Endodermal cell (in vitro differentiated cells): ENCODE results near the gene CLEC16A. TPM values are rescaled to one million over a fixed set of nuclear protein-coding genes. Genes with fewer than 3 reads are reported as not detected.
A peak's percentile ranks its signal among the peaks of the same experiment; 100 is the strongest.

Source experiments
- DNase-seq: peaks from one replicate; pipeline ENCODE4 v3.0.0-alpha.2; 2017
- H3K27ac ChIP-seq: 2 replicates; pipeline ENCODE4 v1.5.1; 2013; ENCODE audit warnings: mild to moderate bottlenecking, low read depth, low read length, moderate library complexity
- H3K27me3 ChIP-seq: 2 replicates; pipeline ENCODE4 v1.6.1; 2013; ENCODE audit warnings: mild to moderate bottlenecking, low read length, moderate library complexity; ENCODE audit not compliant: insufficient read depth, control insufficient read depth, poor library complexity, severe bottlenecking
- H3K36me3 ChIP-seq: 2 replicates; pipeline ENCODE4 v1.7.0; 2013; ENCODE audit warnings: mild to moderate bottlenecking, low read length, moderate library complexity; ENCODE audit not compliant: control insufficient read depth, insufficient read depth
- H3K4me1 ChIP-seq: one replicate; pipeline ENCODE4 v1.7.0; 2013; ENCODE audit warnings: low read length; ENCODE audit not compliant: control insufficient read depth, insufficient read depth
- H3K4me3 ChIP-seq: 2 replicates; pipeline ENCODE4 v1.5.1; 2013; ENCODE audit warnings: mild to moderate bottlenecking, low read length, moderate library complexity
- H3K9ac ChIP-seq: 2 replicates; pipeline ENCODE4 v1.6.1; 2013; ENCODE audit warnings: mild to moderate bottlenecking, low read length, moderate library complexity; ENCODE audit not compliant: poor library complexity, severe bottlenecking; ENCODE audit errors: extremely low read depth
- H3K9me3 ChIP-seq: 2 replicates; pipeline ENCODE4 v1.6.1; 2013; ENCODE audit warnings: mild to moderate bottlenecking, low read length, moderate library complexity; ENCODE audit not compliant: control insufficient read depth
- H3K27ac Mint-ChIP-seq: 2 replicates; pipeline ENCODE4 v1.8.0; 2020; ENCODE audit warnings: mixed read lengths
- H3K27me3 Mint-ChIP-seq: 2 replicates; pipeline ENCODE4 v1.8.0; 2021; ENCODE audit warnings: mild to moderate bottlenecking, mixed read lengths; ENCODE audit not compliant: insufficient read depth
- H3K36me3 Mint-ChIP-seq: 2 replicates; pipeline ENCODE4 v1.8.0; 2020; ENCODE audit warnings: low read depth, mixed read lengths
- H3K4me1 Mint-ChIP-seq: 2 replicates; pipeline ENCODE4 v1.8.0; 2020; ENCODE audit warnings: mixed read lengths
- H3K4me3 Mint-ChIP-seq: 2 replicates; pipeline ENCODE4 v1.8.0; 2020; ENCODE audit warnings: mild to moderate bottlenecking, moderate library complexity, mixed read lengths
- H3K9me3 Mint-ChIP-seq: 2 replicates; pipeline ENCODE4 v1.8.0; 2020; ENCODE audit warnings: mild to moderate bottlenecking, mixed read lengths
- CTCF ChIP-seq: fragments of 200-600 bp; sonication (generic); conservative IDR thresholded peaks from 2 replicates; pipeline ENCODE4 v1.5.0; 2021; ENCODE audit warnings: antibody characterized with exemption, mild to moderate bottlenecking
- WGBS, 2 experiments: methylation state at CpG; one replicate each; pipeline versions ENCODE4 v1.1.5 to v1.1.7; 2013; ENCODE audit warnings: missing lambda C conversion rate in 2 of 2, mixed read lengths in 1 of 2; ENCODE audit not compliant: insufficient coverage in 1 of 2, insufficient read length in 1 of 2; 5-methylcytosine and 5-hydroxymethylcytosine counted together
- total RNA-seq, 2 donors: library from RNA; stranded (reverse); fragmentation: NEBNext Ultra II Directional in 1 of 2; extraction: Animal tissue kit (Norgen Biotek cat#: 25700) in 1 of 2; gene quantifications; 2 replicates in 1 of 2; 3 replicates in 1 of 2; pipeline ENCODE4 v1.2.1, GENCODE V29; 2021

The CLEC16A gene
- total RNA-seq, 2 donors from 2014 or later, result 19.5 to 28.3 TPM

GRCh38 chr16:10964039-10964890 lies 19.9 kb downstream of the CLEC16A start:
- no peak overlapping the region for H3K4me3 ChIP-seq
- WGBS, 2 experiments, result 40 to 53% methylated on average over 14 to 18 of the region's 20 CpGs
- no peaks in the 10 kb centered on the region for H3K27me3 Mint-ChIP-seq
- H3K36me3 ChIP-seq, result peaks cover 19% of the 10 kb centered on the region
- no peaks in the 10 kb centered on the region for H3K9me3 ChIP-seq
- H3K36me3 Mint-ChIP-seq, result peaks cover 13% of the 10 kb centered on the region
- no peak overlapping the region for H3K4me3 Mint-ChIP-seq
- peak; percentile 98 for TF ChIP-seq CTCF
- peaks cover 18% of the 10 kb centered on the region for H3K4me1 Mint-ChIP-seq
- H3K4me1 ChIP-seq, result peaks cover 7% of the 10 kb centered on the region
- no peaks in the 10 kb centered on the region for H3K9me3 Mint-ChIP-seq
- no peak overlapping the region for H3K27ac ChIP-seq
- H3K27me3 ChIP-seq, result no peaks in the 10 kb centered on the region
- H3K9ac ChIP-seq, result no peak overlapping the region
- no peak overlapping the region for H3K27ac Mint-ChIP-seq
- DNase-seq, result peak; percentile 94

GRCh38 chr16:10964891-10965326 lies 20.5 kb downstream of the CLEC16A start:
- no peak for DNase-seq
- H3K9ac ChIP-seq, result no peak overlapping the region
- no peak overlapping the region for H3K4me3 ChIP-seq
- H3K9me3 Mint-ChIP-seq, result no peaks in the 10 kb centered on the region
- WGBS, 2 experiments, result 90 to 93% methylated on average over 6 to 8 of the region's 8 CpGs
- H3K36me3 ChIP-seq, result peaks cover 24% of the 10 kb centered on the region
- H3K4me1 ChIP-seq, result peaks cover 7% of the 10 kb centered on the region
- H3K27me3 ChIP-seq, result no peaks in the 10 kb centered on the region
- peaks cover 18% of the 10 kb centered on the region for H3K4me1 Mint-ChIP-seq
- no peak for TF ChIP-seq CTCF
- H3K36me3 Mint-ChIP-seq, result peaks cover 13% of the 10 kb centered on the region
- H3K4me3 Mint-ChIP-seq, result no peak overlapping the region
- H3K27ac ChIP-seq, result no peak overlapping the region
- no peaks in the 10 kb centered on the region for H3K27me3 Mint-ChIP-seq
- H3K9me3 ChIP-seq, result no peaks in the 10 kb centered on the region
- no peak overlapping the region for H3K27ac Mint-ChIP-seq

GRCh38 chr16:10965440-10966061 lies 21.2 kb downstream of the CLEC16A start:
- no peaks in the 10 kb centered on the region for H3K27me3 Mint-ChIP-seq
- no peaks in the 10 kb centered on the region for H3K9me3 Mint-ChIP-seq
- Histone ChIP-seq H3K9ac (no peak overlapping the region), H3K4me3 (no peak overlapping the region), H3K27ac (no peak overlapping the region), H3K4me1 (peaks cover 7% of the 10 kb centered on the region), H3K9me3 (no peaks in the 10 kb centered on the region), H3K27me3 (no peaks in the 10 kb centered on the region), H3K36me3 (peaks cover 26% of the 10 kb centered on the region)
- 94 to 100% methylated on average over 2 to 6 of the region's 6 CpGs for WGBS, 2 experiments
- no peak for DNase-seq
- no peak overlapping the region for H3K27ac Mint-ChIP-seq
- TF ChIP-seq CTCF, result no peak
- peaks cover 18% of the 10 kb centered on the region for H3K4me1 Mint-ChIP-seq
- no peak overlapping the region for H3K4me3 Mint-ChIP-seq
- H3K36me3 Mint-ChIP-seq, result peaks cover 13% of the 10 kb centered on the region
